Skin of body (tissue), 2 donors: ENCODE results near the gene SULT1A3. TPM values are rescaled to one million over a fixed set of nuclear protein-coding genes. Genes with fewer than 3 reads are reported as not detected.
"Not testable (repeated sequence)": the region's sequence is repeated elsewhere in the genome, so short reads cannot be mapped to it uniquely, and the experiment has no call there.

Experiments
- DNase-seq: peaks from one replicate; lab custom pipeline; 2025; lab: John Stamatoyannopoulos, UW
- total RNA-seq: library from RNA; depleted of rRNA; stranded (reverse); fragments of >200 nt; gene quantifications from one replicate; pipeline ENCODE4 v1.2.3, GENCODE V29; 2014

SULT1A3 gene
- total RNA-seq: 3.1 TPM

GRCh38 chr16:30199049-30199448 lies at the start of gene SULT1A3:
TSS of gene SULT1A3 (plus strand) at chr16:30199255. CDS start at chr16:30200729, 1,474 bp downstream.
- not testable (repeated sequence) for DNase-seq

- no peak for DNase-seq
These were observed 48.0 kb upstream of the SULT1A3 start for GRCh38 chr16:30151091-30151490.

- no peak for DNase-seq
These were observed 46.5 kb upstream of the SULT1A3 start for GRCh38 chr16:30152517-30152916.

GRCh38 chr16:30155188-30155587 lies 43.9 kb upstream of the SULT1A3 start:
- DNase-seq: no peak

GRCh38 chr16:30157214-30157613 lies 41.8 kb upstream of the SULT1A3 start:
- DNase-seq: no peak

GRCh38 chr16:30163538-30163937 lies 35.5 kb upstream of the SULT1A3 start:
- no peak for DNase-seq

GRCh38 chr16:30166202-30166902 lies 32.7 kb upstream of the SULT1A3 start:
- DNase-seq: no peak

GRCh38 chr16:30168746-30169145 lies 30.3 kb upstream of the SULT1A3 start:
- DNase-seq: not testable (repeated sequence)

- DNase-seq: not testable (repeated sequence)
These were observed 29.6 kb upstream of the SULT1A3 start for GRCh38 chr16:30169416-30169815.

- DNase-seq: not testable (repeated sequence)
These were observed 28.9 kb upstream of the SULT1A3 start for GRCh38 chr16:30170145-30170544.

- no peak for DNase-seq
These were observed 26.0 kb upstream of the SULT1A3 start for GRCh38 chr16:30173054-30173453.

GRCh38 chr16:30176876-30177275 lies 22.2 kb upstream of the SULT1A3 start:
- not testable (repeated sequence) for DNase-seq

- no peak for DNase-seq
These were observed 19.9 kb upstream of the SULT1A3 start for GRCh38 chr16:30179195-30179594.

- no peak for DNase-seq
These were observed 19.1 kb upstream of the SULT1A3 start for GRCh38 chr16:30179931-30180330.

GRCh38 chr16:30180741-30181140 lies 18.3 kb upstream of the SULT1A3 start:
- no peak for DNase-seq

GRCh38 chr16:30183233-30184095 lies 15.6 kb upstream of the SULT1A3 start, which contains the start of gene CORO1A:
TSS of gene CORO1A (plus strand) at chr16:30183602. CDS start at chr16:30185210, 1,608 bp downstream.
- peak; percentile 57 for DNase-seq

GRCh38 chr16:30184096-30184890 lies 14.8 kb upstream of the SULT1A3 start:
- no peak for DNase-seq

GRCh38 chr16:30184891-30185682 lies 14.0 kb upstream of the SULT1A3 start:
- DNase-seq: no peak

- no peak for DNase-seq
These were observed 13.2 kb upstream of the SULT1A3 start for GRCh38 chr16:30185683-30186421.

GRCh38 chr16:30186444-30186781 lies 12.6 kb upstream of the SULT1A3 start:
- DNase-seq: no peak
